HepG2 (cell line): ENCODE measurements around the gene IFNLR1. TPM values are rescaled to one million over a fixed set of nuclear protein-coding genes. Genes with fewer than 3 reads are reported as not detected.

ENCODE experiments used
- ATAC-seq: fragments of 200-7000 bp; cut with Tn5 transposase; 3 replicates; pipeline ENCODE4 v1.9.1; 2020; ENCODE audit warnings: mild to moderate bottlenecking, moderate library complexity
- BruUV-seq: library from RNA; stranded (reverse); fragments of 400-500 nt; replicated peaks from 2 replicates; lab custom pipeline; 2021; lab: Mats Ljungman, UMichigan
- CTCF ChIA-PET: fragments of 300-600 bp; formaldehyde crosslinking; extraction: SDS; loops from one replicate; lab custom pipeline; 2021; ENCODE audit warnings: low total read pairs, inconsistent platforms, low intra/inter-chr PET ratio; lab: Yijun Ruan, JAX
- POLR2A ChIA-PET: fragments of 350-600 bp; sonication (Branson Sonifier 250); formaldehyde crosslinking; loops from one replicate; lab custom pipeline; 2020; ENCODE audit warnings: antibody characterized with exemption, inconsistent platforms; lab: Yijun Ruan, JAX
- DNase-seq: peaks from one replicate; pipeline ENCODE4 v3.0.0-alpha.2; 2015; ENCODE audit warnings: low spot score
- FAIRE-seq: peaks from 3 replicates; lab custom pipeline; 2011; peaks lifted over from hg19 to GRCh38; lab: Jason Lieb, UNC
- H2AFZ ChIP-seq: one replicate; pipeline ENCODE4 v1.6.1; 2011; ENCODE audit warnings: low read length, inconsistent platforms
- H3K27ac ChIP-seq: fragments of 300-600 bp; 3 replicates; pipeline ENCODE4 v1.8.0; 2011; ENCODE audit warnings: mixed run types, mild to moderate bottlenecking, mixed read lengths, low read length, inconsistent platforms; ENCODE audit not compliant: insufficient read depth; ENCODE audit errors: extremely low read length
- H3K27me3 ChIP-seq, 2 experiments: fragments of 200-600 bp in 1 of 2; 2 replicates in 1 of 2; 3 replicates in 1 of 2; pipeline versions ENCODE4 v1.6.0 to v1.8.0; 2011; ENCODE audit warnings: low read length in 2 of 2, mild to moderate bottlenecking in 2 of 2, moderate library complexity in 2 of 2, inconsistent platforms in 1 of 2; ENCODE audit not compliant: insufficient read depth in 2 of 2, control insufficient read depth in 1 of 2
- H3K36me3 ChIP-seq, 2 experiments: fragments of 200-600 bp in 1 of 2; replicated peaks in 1 of 2; 2 replicates in 1 of 2; 3 replicates in 1 of 2; pipeline versions ENCODE4 v1.5.1 to v1.8.0; 2011; ENCODE audit warnings: low read length in 2 of 2, inconsistent platforms in 1 of 2; ENCODE audit not compliant: insufficient read depth in 2 of 2, control insufficient read depth in 1 of 2
- H3K4me1 ChIP-seq: 2 replicates; pipeline ENCODE4 v1.5.1; 2012; ENCODE audit warnings: low read length, inconsistent platforms; ENCODE audit not compliant: insufficient read depth
- H3K4me2 ChIP-seq: 2 replicates; pipeline ENCODE4 v1.6.0; 2011; ENCODE audit warnings: low read depth, low read length, inconsistent platforms
- H3K4me3 ChIP-seq, 3 experiments: fragments of 200-600 bp in 1 of 3; sonication (generic), shearing (Covaris generic) in 1 of 3; replicated peaks in 1 of 3; 2 replicates each; pipeline ENCODE4 v1.5.1; 2011 to 2016; ENCODE audit warnings: low read length in 3 of 3, inconsistent platforms in 2 of 3, low read depth in 2 of 3, mild to moderate bottlenecking in 2 of 3, control low read depth in 1 of 3, mixed read lengths in 1 of 3; ENCODE audit not compliant: insufficient read depth in 1 of 3
- H3K79me2 ChIP-seq: one replicate; pipeline ENCODE4 v1.6.1; 2011; ENCODE audit warnings: low read length, inconsistent platforms; ENCODE audit not compliant: insufficient read depth
- H3K9ac ChIP-seq: 2 replicates; pipeline ENCODE4 v1.6.0; 2011; ENCODE audit warnings: mild to moderate bottlenecking, low read depth, low read length, inconsistent platforms; ENCODE audit not compliant: insufficient read depth
- H3K9me3 ChIP-seq: 2 replicates; pipeline ENCODE4 v1.5.1; 2012; ENCODE audit warnings: mild to moderate bottlenecking, low read length
- H4K20me1 ChIP-seq: 2 replicates; pipeline ENCODE4 v1.6.0; 2011; ENCODE audit warnings: inconsistent platforms, mild to moderate bottlenecking, low read length, moderate library complexity; ENCODE audit not compliant: insufficient read depth
- BCL6 ChIP-seq: IDR thresholded peaks from 2 replicates; pipeline ENCODE4 v1.6.1; 2016; ENCODE audit warnings: missing genetic modification reagents, missing compliant biosample characterization
- CEBPZ ChIP-seq: IDR thresholded peaks from 2 replicates; pipeline ENCODE4 v1.6.1; 2012; ENCODE audit warnings: low read length, improper control_type of control experiment
- ELK4 ChIP-seq: sonication (generic); formaldehyde crosslinking; IDR thresholded peaks from 2 replicates; pipeline ENCODE4 v1.9.0; 2021; ENCODE audit warnings: missing genetic modification reagents, borderline replicate concordance
- FOXK2 ChIP-seq: fragments of 450-650 bp; IDR thresholded peaks from 2 replicates; pipeline ENCODE4 v1.6.1; 2016
- GATAD2A ChIP-seq: IDR thresholded peaks from 2 replicates; pipeline ENCODE4 v1.6.1; 2016
- MIER2 ChIP-seq: IDR thresholded peaks from 2 replicates; pipeline ENCODE4 v1.6.1; 2016; ENCODE audit warnings: missing biosample characterization, missing genetic modification reagents
- RBAK ChIP-seq: sonication (generic); formaldehyde crosslinking; IDR thresholded peaks from 2 replicates; pipeline ENCODE4 v1.5.1; 2020; ENCODE audit warnings: mild to moderate bottlenecking, missing genetic modification reagents
- REPIN1 ChIP-seq: sonication (generic); formaldehyde crosslinking; IDR thresholded peaks from 2 replicates; pipeline ENCODE4 v1.8.0; 2022; ENCODE audit warnings: missing genetic modification reagents, low read depth, mild to moderate bottlenecking, borderline replicate concordance
- SALL1 ChIP-seq: sonication (generic); formaldehyde crosslinking; IDR thresholded peaks from 2 replicates; pipeline ENCODE4 v1.8.0; 2022; ENCODE audit warnings: mild to moderate bottlenecking, missing genetic modification reagents
- SP2 ChIP-seq: sonication (generic); formaldehyde crosslinking; IDR thresholded peaks from 2 replicates; pipeline ENCODE4 v1.5.1; 2020; ENCODE audit warnings: mild to moderate bottlenecking, missing genetic modification reagents
- SRF ChIP-seq: IDR thresholded peaks from 2 replicates; pipeline ENCODE4 v1.6.1; 2011; ENCODE audit warnings: mild to moderate bottlenecking, low read depth, low read length, moderate library complexity
- ZNF234 ChIP-seq: sonication (generic); formaldehyde crosslinking; conservative IDR thresholded peaks from 2 replicates; pipeline ENCODE4 v1.5.1; 2020; ENCODE audit warnings: mild to moderate bottlenecking, missing genetic modification reagents
- ZNF30 ChIP-seq: sonication (generic); formaldehyde crosslinking; IDR thresholded peaks from 2 replicates; pipeline ENCODE4 v1.5.0; 2020; ENCODE audit warnings: mild to moderate bottlenecking, missing genetic modification reagents
- ZNF354B ChIP-seq: sonication (generic); formaldehyde crosslinking; IDR thresholded peaks from 2 replicates; pipeline ENCODE4 v1.8.0; 2022; ENCODE audit warnings: mild to moderate bottlenecking, missing genetic modification reagents
- ZNF790 ChIP-seq: sonication (generic); formaldehyde crosslinking; IDR thresholded peaks from 2 replicates; pipeline ENCODE4 v1.8.0; 2022; ENCODE audit warnings: missing genetic modification reagents, mild to moderate bottlenecking, borderline replicate concordance
- whole genome bisulfite sequencing: methylation state at CpG from one replicate; pipeline ENCODE4 v1.1.6; 2017; ENCODE audit warnings: low lambda C conversion rate; 5-methylcytosine and 5-hydroxymethylcytosine counted together
- in situ Hi-C: cut with HindIII; loops from 2 replicates; pipeline ENCODE4 v1.10.0; 2017; ENCODE audit warnings: low pct_unique_long_range_greater_than_20kb; ENCODE audit not compliant: extremely low pct_ligation_motif_present
- intact Hi-C: fragments of 100-400 bp; cut with micrococcal nuclease; formaldehyde crosslinking; loops from one replicate; pipeline ENCODE4 v1.10.0; 2022; ENCODE audit not compliant: unreplicated experiment
- polyA plus RNA-seq, 8 experiments: library from polyadenylated mRNA; depleted of rRNA in 3 of 8; stranded (reverse) in 7 of 8; unstranded in 1 of 8; fragments of >200 nt; fragmentation: Illumina TruSeq in 4 of 8; extraction: Trizol in 4 of 8; gene quantifications; 2 replicates each; pipeline versions ENCODE4 v1.2.1 to v1.2.3, GENCODE V29; 2011 to 2016; ENCODE audit warnings: low read depth in 4 of 8, missing spikeins in 1 of 8, mixed read lengths in 1 of 8; ENCODE audit not compliant: insufficient read depth in 1 of 8
- total RNA-seq, 5 experiments: library from RNA; depleted of rRNA; stranded (reverse); fragments of >200 nt; fragmentation: Illumina TruSeq; extraction: Trizol; gene quantifications; 2 replicates each; pipeline ENCODE4 v1.2.3, GENCODE V29; 2016; ENCODE audit warnings: low read depth in 1 of 5

The IFNLR1 gene
- total and polyA plus RNA-seq, 2 of the 13 experiments (the other 11 are each of a cell fraction or from before 2014, with no cell fraction given): 3.8 to 8.5 TPM

GRCh38 chr1:24199291-24199900, 12.3 kb upstream of the IFNLR1 start (continued):
- TF ChIP-seq ZNF790 (CRISPR knock-in tag): no peak
- 0 out of 2 replicates have a peak, but pooled peaks have one; percentile 10 for TF ChIP-seq SALL1 (CRISPR knock-in tag)
- TF ChIP-seq ZNF234: no peak
- TF ChIP-seq GATAD2A (CRISPR knock-in tag): 0 out of 2 replicates have a peak, but pooled peaks have one; percentile 27
- 0 out of 2 replicates have a peak, but pooled peaks have one; percentile 60 for TF ChIP-seq MIER2
- TF ChIP-seq FOXK2: no peak
- TF ChIP-seq REPIN1 (CRISPR knock-in tag): no peak
- TF ChIP-seq BCL6 (CRISPR knock-in tag): no peak

GRCh38 chr1:24198766-24199165, 11.7 kb upstream of the IFNLR1 start:
- TF ChIP-seq ZNF30 (no peak), ELK4 (CRISPR knock-in tag) (no peak), SP2 (no peak), RBAK (no peak), CEBPZ (no peak), SRF (no peak), ZNF354B (CRISPR knock-in tag) (no peak)
- TF ChIP-seq, all 625 proteins: peak for 0
- Histone ChIP-seq H3K9me3 (no peaks in the 10 kb centered on the region), H3K36me3 (no peaks in the 10 kb centered on the region), H3K4me1 (0 out of 2 replicates have a peak, but pooled peaks cover 4% of the 10 kb centered on the region), H3K27ac (no peak overlapping the region), H3K4me2 (no peak overlapping the region), H3K27me3 (peaks cover 0 to 1% of the 10 kb centered on the region in 2 experiments; a peak in 2 of 5 replicates), H3K79me2 (no peaks in the 10 kb centered on the region), H2AFZ (no peak overlapping the region), H3K9ac (no peak overlapping the region), H4K20me1 (no peaks in the 10 kb centered on the region), H3K4me3 (no peak overlapping the region)
- in situ Hi-C loops (no loop called here), intact Hi-C loops (loop anchor here (1.0 to 10.0 kb wide), 2 partner anchors 193 to 436 kb away; no protein-coding TSS in a partner anchor)
- CTCF ChIA-PET: interaction anchor here (1.4 to 8.2 kb wide), 2 partner anchors 128 to 192 kb away, joined by 4 to 151 read pairs; no protein-coding TSS in a partner anchor
- POLR2A ChIA-PET: interaction anchor here (1.0 kb wide), 1 partner anchor 194 kb away, joined by 3 read pairs; no protein-coding TSS in a partner anchor
- BruUV-seq: no TSS peak
- no peak for ATAC-seq
- no peak for DNase-seq
- no peak for FAIRE-seq
- 22% methylated on average over 8 of the region's 8 CpGs for WGBS
